Mesothelial cell of epicardium (in vitro differentiated cells): ENCODE data around the gene LCMT1. TPM values are rescaled to one million over a fixed set of nuclear protein-coding genes. Genes with fewer than 3 reads are reported as not detected.

Source experiments
- DNase-seq, 2 experiments: peaks; one replicate each; pipeline ENCODE4 v3.0.0; 2021; ENCODE audit warnings: low spot score in 2 of 2; ENCODE audit not compliant: unreplicated experiment in 2 of 2
- H3K27ac Mint-ChIP-seq: 2 replicates; pipeline ENCODE4 v1.8.0; 2021; ENCODE audit warnings: mixed read lengths
- H3K27me3 Mint-ChIP-seq: 2 replicates; pipeline ENCODE4 v1.8.0; 2021; ENCODE audit warnings: low read depth, mixed read lengths
- H3K36me3 Mint-ChIP-seq: 2 replicates; pipeline ENCODE4 v1.8.0; 2021; ENCODE audit warnings: mixed read lengths
- H3K4me1 Mint-ChIP-seq: 2 replicates; pipeline ENCODE4 v1.8.0; 2021; ENCODE audit warnings: mixed read lengths
- H3K4me3 Mint-ChIP-seq: 2 replicates; pipeline ENCODE4 v1.8.0; 2021; ENCODE audit warnings: mild to moderate bottlenecking, moderate library complexity, mixed read lengths
- H3K9me3 Mint-ChIP-seq: 2 replicates; pipeline ENCODE4 v1.8.0; 2021; ENCODE audit warnings: mixed read lengths
- CTCF ChIP-seq: fragments of 200-600 bp; sonication (generic); IDR thresholded peaks from one replicate; pipeline ENCODE4 v1.5.0; 2021; ENCODE audit warnings: antibody characterized with exemption; ENCODE audit not compliant: unreplicated experiment
- total RNA-seq: library from RNA; stranded (reverse); gene quantifications from 3 replicates; pipeline ENCODE4 v1.2.1, GENCODE V29; 2021

LCMT1 gene
- total RNA-seq, 1 donor from 2014 or later: 58.5 TPM

- H3K27ac Mint-ChIP-seq: no peak overlapping the region
- peaks cover 6% of the 10 kb centered on the region for H3K9me3 Mint-ChIP-seq
- H3K4me1 Mint-ChIP-seq: no peaks in the 10 kb centered on the region
- no peak overlapping the region for H3K4me3 Mint-ChIP-seq
- TF ChIP-seq CTCF: no peak
- no peak for DNase-seq
- no peaks in the 10 kb centered on the region for H3K36me3 Mint-ChIP-seq
- peaks cover 7% of the 10 kb centered on the region for H3K27me3 Mint-ChIP-seq
These were observed 31.0 kb upstream of the LCMT1 start for GRCh38 chr16:25080420-25081131.

GRCh38 chr16:25081702-25082101, 29.8 kb upstream of the LCMT1 start:
- Mint-ChIP-seq H3K9me3 (peaks cover 6% of the 10 kb centered on the region), H3K4me3 (no peak overlapping the region), H3K36me3 (no peaks in the 10 kb centered on the region), H3K27me3 (peaks cover 12% of the 10 kb centered on the region), H3K4me1 (no peaks in the 10 kb centered on the region), H3K27ac (no peak overlapping the region)
- no peak for TF ChIP-seq CTCF
- DNase-seq: no peak

GRCh38 chr16:25083065-25083464, 28.5 kb upstream of the LCMT1 start:
- Mint-ChIP-seq H3K4me3 (no peak overlapping the region), H3K27ac (no peak overlapping the region), H3K9me3 (peaks cover 6% of the 10 kb centered on the region), H3K36me3 (no peaks in the 10 kb centered on the region), H3K4me1 (no peaks in the 10 kb centered on the region), H3K27me3 (peaks cover 26% of the 10 kb centered on the region)
- no peak for TF ChIP-seq CTCF
- no peak for DNase-seq

GRCh38 chr16:25083701-25084100, 27.8 kb upstream of the LCMT1 start:
- peaks cover 2% of the 10 kb centered on the region for H3K9me3 Mint-ChIP-seq
- no peak for TF ChIP-seq CTCF
- DNase-seq: no peak
- peaks cover 30% of the 10 kb centered on the region for H3K27me3 Mint-ChIP-seq
- no peak overlapping the region for H3K27ac Mint-ChIP-seq
- H3K36me3 Mint-ChIP-seq: no peaks in the 10 kb centered on the region
- H3K4me3 Mint-ChIP-seq: no peak overlapping the region
- H3K4me1 Mint-ChIP-seq: no peaks in the 10 kb centered on the region

- H3K27me3 Mint-ChIP-seq: peaks cover 40% of the 10 kb centered on the region
- no peak for TF ChIP-seq CTCF
- DNase-seq: no peak
- no peak overlapping the region for H3K27ac Mint-ChIP-seq
- peaks cover 8% of the 10 kb centered on the region for H3K4me1 Mint-ChIP-seq
- H3K9me3 Mint-ChIP-seq: no peaks in the 10 kb centered on the region
- no peak overlapping the region for H3K4me3 Mint-ChIP-seq
- no peaks in the 10 kb centered on the region for H3K36me3 Mint-ChIP-seq
These were observed 26.7 kb upstream of the LCMT1 start for GRCh38 chr16:25084797-25085196.
